Neural progenitor cell (in vitro differentiated cells): ENCODE results near the gene EID3. TPM values are rescaled to one million over a fixed set of nuclear protein-coding genes. Genes with fewer than 3 reads are reported as not detected.

Experiments used
- DNase-seq: peaks from one replicate; pipeline ENCODE4 v3.0.0-alpha.2; 2016; ENCODE audit warnings: low spot score
- H2AFZ ChIP-seq: fragments of 200-600 bp; sonication (generic); replicated peaks from 2 replicates; pipeline ENCODE4 v1.6.1; 2016; ENCODE audit warnings: antibody characterized with exemption
- H3F3A ChIP-seq: fragments of 200-600 bp; sonication (generic); 2 replicates; pipeline ENCODE4 v1.6.1; 2016; ENCODE audit warnings: antibody characterized with exemption, low read depth
- H3K27ac ChIP-seq: fragments of 200-600 bp; sonication (generic); 2 replicates; pipeline ENCODE4 v1.5.1; 2016; ENCODE audit warnings: mild to moderate bottlenecking
- H3K27me3 ChIP-seq: fragments of 200-600 bp; sonication (generic); 2 replicates; pipeline ENCODE4 v1.6.1; 2016; ENCODE audit warnings: mild to moderate bottlenecking, moderate library complexity
- H3K36me3 ChIP-seq: fragments of 200-600 bp; sonication (generic); 2 replicates; pipeline ENCODE4 v1.5.1; 2016
- H3K4me1 ChIP-seq: fragments of 200-600 bp; sonication (generic); 2 replicates; pipeline ENCODE4 v1.6.1; 2016; ENCODE audit warnings: mixed run types
- H3K4me2 ChIP-seq: fragments of 200-600 bp; sonication (generic); 2 replicates; pipeline ENCODE4 v1.6.1; 2016
- H3K4me3 ChIP-seq: fragments of 200-600 bp; sonication (generic); 2 replicates; pipeline ENCODE4 v1.5.1; 2016
- H3K79me2 ChIP-seq: fragments of 200-600 bp; sonication (generic); 2 replicates; pipeline ENCODE4 v1.6.1; 2016; ENCODE audit warnings: low read depth
- H3K9ac ChIP-seq: fragments of 200-600 bp; sonication (generic); 2 replicates; pipeline ENCODE4 v1.6.1; 2016
- H3K9me3 ChIP-seq: fragments of 200-600 bp; sonication (generic); 2 replicates; pipeline ENCODE4 v1.5.1; 2016; ENCODE audit warnings: low read depth
- H4K20me1 ChIP-seq: fragments of 200-600 bp; sonication (generic); 2 replicates; pipeline ENCODE4 v1.6.1; 2016; ENCODE audit warnings: low read depth
- H3K27ac Mint-ChIP-seq: 3 replicates; pipeline ENCODE4 v1.8.0; 2021; ENCODE audit warnings: mixed read lengths
- H3K27me3 Mint-ChIP-seq: 2 replicates; pipeline ENCODE4 v1.8.0; 2022; ENCODE audit warnings: low read depth, mild to moderate bottlenecking, inconsistent platforms, moderate library complexity, mixed read lengths; ENCODE audit not compliant: insufficient read depth
- H3K36me3 Mint-ChIP-seq: 3 replicates; pipeline ENCODE4 v1.8.0; 2021; ENCODE audit warnings: mixed read lengths
- H3K4me1 Mint-ChIP-seq: 3 replicates; pipeline ENCODE4 v1.8.0; 2021; ENCODE audit warnings: mixed read lengths
- H3K4me3 Mint-ChIP-seq: 3 replicates; pipeline ENCODE4 v1.8.0; 2021; ENCODE audit warnings: mild to moderate bottlenecking, moderate library complexity, mixed read lengths
- H3K9me3 Mint-ChIP-seq: 3 replicates; pipeline ENCODE4 v1.8.0; 2020; ENCODE audit warnings: mixed read lengths
- EZH2 ChIP-seq: fragments of 200-600 bp; sonication (generic); IDR thresholded peaks from 2 replicates; pipeline ENCODE4 v1.6.1; 2017; ENCODE audit warnings: antibody characterized with exemption, mild to moderate bottlenecking, moderate library complexity
- EZH2phosphoT487 ChIP-seq: fragments of 200-600 bp; sonication (generic); IDR thresholded peaks from 2 replicates; pipeline ENCODE4 v1.6.1; 2017; ENCODE audit warnings: antibody characterized with exemption
- total RNA-seq: library from RNA; depleted of rRNA; stranded (reverse); fragments of >200 nt; gene quantifications from 2 replicates; pipeline ENCODE4 v1.2.3, GENCODE V29; 2015; ENCODE audit warnings: low replicate concordance
- TF ChIP-seq, protein P1 (sequence below): fragments of 200-600 bp; sonication (generic); IDR thresholded peaks from 2 replicates; pipeline ENCODE4 v1.5.1; 2017; ENCODE audit warnings: antibody characterized with exemption, mild to moderate bottlenecking

EID3 gene
- total RNA-seq, 1 donor from 2014 or later = 8.0 TPM

GRCh38 chr12:104333692-104334255, 30.2 kb downstream of the EID3 start:
- no peak overlapping the region for H3K4me2 ChIP-seq
- H3K27ac ChIP-seq = no peak overlapping the region
- no peak overlapping the region for H3K4me3 Mint-ChIP-seq
- no peak for TF ChIP-seq EZH2
- TF ChIP-seq, protein P1, sequence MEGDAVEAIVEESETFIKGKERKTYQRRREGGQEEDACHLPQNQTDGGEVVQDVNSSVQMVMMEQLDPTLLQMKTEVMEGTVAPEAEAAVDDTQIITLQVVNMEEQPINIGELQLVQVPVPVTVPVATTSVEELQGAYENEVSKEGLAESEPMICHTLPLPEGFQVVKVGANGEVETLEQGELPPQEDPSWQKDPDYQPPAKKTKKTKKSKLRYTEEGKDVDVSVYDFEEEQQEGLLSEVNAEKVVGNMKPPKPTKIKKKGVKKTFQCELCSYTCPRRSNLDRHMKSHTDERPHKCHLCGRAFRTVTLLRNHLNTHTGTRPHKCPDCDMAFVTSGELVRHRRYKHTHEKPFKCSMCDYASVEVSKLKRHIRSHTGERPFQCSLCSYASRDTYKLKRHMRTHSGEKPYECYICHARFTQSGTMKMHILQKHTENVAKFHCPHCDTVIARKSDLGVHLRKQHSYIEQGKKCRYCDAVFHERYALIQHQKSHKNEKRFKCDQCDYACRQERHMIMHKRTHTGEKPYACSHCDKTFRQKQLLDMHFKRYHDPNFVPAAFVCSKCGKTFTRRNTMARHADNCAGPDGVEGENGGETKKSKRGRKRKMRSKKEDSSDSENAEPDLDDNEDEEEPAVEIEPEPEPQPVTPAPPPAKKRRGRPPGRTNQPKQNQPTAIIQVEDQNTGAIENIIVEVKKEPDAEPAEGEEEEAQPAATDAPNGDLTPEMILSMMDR = no peak
- TF ChIP-seq EZH2phosphoT487 = no peak
- H3K36me3 Mint-ChIP-seq = peaks cover 4% of the 10 kb centered on the region
- no peaks in the 10 kb centered on the region for H3K9me3 ChIP-seq
- no peaks in the 10 kb centered on the region for H3K27me3 Mint-ChIP-seq
- DNase-seq = no peak
- peaks cover 12% of the 10 kb centered on the region for H3K36me3 ChIP-seq
- H3K4me3 ChIP-seq = no peak overlapping the region
- no peaks in the 10 kb centered on the region for H3K9me3 Mint-ChIP-seq
- no peak overlapping the region for H2AFZ ChIP-seq
- no peaks in the 10 kb centered on the region for H3K4me1 ChIP-seq
- peaks cover 4% of the 10 kb centered on the region for H3F3A ChIP-seq
- H3K27me3 ChIP-seq = no peaks in the 10 kb centered on the region
- H4K20me1 ChIP-seq = peaks cover 4% of the 10 kb centered on the region
- H3K79me2 ChIP-seq = no peaks in the 10 kb centered on the region
- H3K9ac ChIP-seq = no peak overlapping the region
- no peak overlapping the region for H3K27ac Mint-ChIP-seq
- H3K4me1 Mint-ChIP-seq = no peaks in the 10 kb centered on the region

DNA sequence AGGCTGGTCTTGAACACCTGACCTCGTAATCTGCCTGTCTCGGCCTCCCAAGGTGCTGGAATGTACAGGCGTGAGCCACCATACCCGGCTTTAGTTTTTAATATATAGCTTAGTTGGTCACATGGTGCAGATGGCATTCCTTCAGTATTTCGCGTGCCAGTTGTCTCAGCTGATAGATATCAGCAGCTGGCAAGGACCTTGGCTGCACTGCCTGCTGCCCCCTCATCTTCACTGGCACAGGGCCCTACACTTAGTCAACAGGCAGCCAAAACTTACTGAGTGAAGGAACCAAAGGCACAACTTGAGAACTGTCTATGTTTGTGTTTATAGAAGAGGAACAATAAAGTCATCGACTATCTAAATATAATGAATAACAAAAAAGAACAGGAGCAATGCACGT, 31.0 kb downstream of the EID3 start:
- Histone ChIP-seq H3K36me3 (peaks cover 12% of the 10 kb centered on the region), H4K20me1 (no peaks in the 10 kb centered on the region), H3K4me1 (no peaks in the 10 kb centered on the region), H3K79me2 (no peaks in the 10 kb centered on the region), H3K27ac (no peak overlapping the region), H3K27me3 (no peaks in the 10 kb centered on the region), H3K9ac (no peak overlapping the region), H3K4me2 (no peak overlapping the region), H3F3A (no peaks in the 10 kb centered on the region), H3K4me3 (no peak overlapping the region), H3K9me3 (no peaks in the 10 kb centered on the region), H2AFZ (no peak overlapping the region)
- peaks cover under 1% of the 10 kb centered on the region for H3K4me1 Mint-ChIP-seq
- H3K27ac Mint-ChIP-seq = no peak overlapping the region
- H3K9me3 Mint-ChIP-seq = no peaks in the 10 kb centered on the region
- no peak overlapping the region for H3K4me3 Mint-ChIP-seq
- peaks cover 6% of the 10 kb centered on the region for H3K36me3 Mint-ChIP-seq
- DNase-seq = no peak
- H3K27me3 Mint-ChIP-seq = no peaks in the 10 kb centered on the region
- TF ChIP-seq, protein P1 = no peak
- TF ChIP-seq EZH2phosphoT487 (no peak), EZH2 (no peak)

- Histone ChIP-seq H3K36me3 (peaks cover 10% of the 10 kb centered on the region), H4K20me1 (no peaks in the 10 kb centered on the region), H3K27ac (no peak overlapping the region), H3K27me3 (no peaks in the 10 kb centered on the region), H3K9ac (no peak overlapping the region), H3K4me1 (no peaks in the 10 kb centered on the region), H3F3A (no peaks in the 10 kb centered on the region), H3K79me2 (no peaks in the 10 kb centered on the region), H2AFZ (no peak overlapping the region), H3K4me3 (no peak overlapping the region), H3K9me3 (no peaks in the 10 kb centered on the region), H3K4me2 (no peak overlapping the region)
- H3K27ac Mint-ChIP-seq = no peak overlapping the region
- no peaks in the 10 kb centered on the region for H3K27me3 Mint-ChIP-seq
- H3K4me1 Mint-ChIP-seq = peaks cover 15% of the 10 kb centered on the region
- H3K9me3 Mint-ChIP-seq = no peaks in the 10 kb centered on the region
- TF ChIP-seq EZH2phosphoT487 (no peak), EZH2 (no peak)
- TF ChIP-seq, protein P1 = no peak
- DNase-seq = no peak
- no peak overlapping the region for H3K4me3 Mint-ChIP-seq
- peaks cover 14% of the 10 kb centered on the region for H3K36me3 Mint-ChIP-seq
Measured at GRCh38 chr12:104336115-104336514, 32.6 kb downstream of the EID3 start.
